Muscle of leg (tissue), 11 donors: ENCODE measurements around the gene SFXN2. TPM values are rescaled to one million over a fixed set of nuclear protein-coding genes. Genes with fewer than 3 reads are reported as not detected.

Source experiments
- DNase-seq: peaks from one replicate; pipeline ENCODE4 v3.0.0; 2013
- H3K27ac ChIP-seq: one replicate; pipeline ENCODE4 v1.5.1; 2013; ENCODE audit warnings: mild to moderate bottlenecking, low read length, control low read depth
- H3K27me3 ChIP-seq: one replicate; pipeline ENCODE4 v1.6.1; 2013; ENCODE audit warnings: low read length; ENCODE audit not compliant: control insufficient read depth, insufficient read depth
- H3K36me3 ChIP-seq: one replicate; pipeline ENCODE4 v1.6.1; 2013; ENCODE audit warnings: low read length; ENCODE audit not compliant: control insufficient read depth, insufficient read depth
- H3K4me1 ChIP-seq: one replicate; pipeline ENCODE4 v1.6.1; 2013; ENCODE audit warnings: low read length; ENCODE audit not compliant: control insufficient read depth, insufficient read depth
- H3K4me3 ChIP-seq: one replicate; pipeline ENCODE4 v1.5.1; 2013; ENCODE audit warnings: low read length, control low read depth
- H3K9me3 ChIP-seq: replicated peaks from 2 replicates; pipeline ENCODE4 v1.6.1; 2013; ENCODE audit warnings: low read depth, low read length; ENCODE audit not compliant: control insufficient read depth
- WGBS: methylation state at CpG from one replicate; pipeline ENCODE4 v1.1.5; 2013; ENCODE audit warnings: missing lambda C conversion rate; ENCODE audit not compliant: insufficient coverage; 5-methylcytosine and 5-hydroxymethylcytosine counted together
- polyA plus RNA-seq, 8 donors: library from polyadenylated mRNA; unstranded; fragments of 120-200 nt; gene quantifications; one replicate each; pipeline versions ENCODE4 v1.2.1 to v1.2.3, GENCODE V29; 2013; ENCODE audit warnings: inconsistent platforms in 1 of 8, low replicate concordance in 1 of 8; ENCODE audit not compliant: insufficient read length in 8 of 8, insufficient read depth in 1 of 8
- total RNA-seq: library from RNA; stranded (reverse); fragments of 120-200 nt; gene quantifications from one replicate; pipeline ENCODE4 v1.2.4, GENCODE V29; 2013

The SFXN2 gene
- total and polyA plus RNA-seq, 9 donors = 4.2 to 7.4 (median 6.4) TPM

DNA sequence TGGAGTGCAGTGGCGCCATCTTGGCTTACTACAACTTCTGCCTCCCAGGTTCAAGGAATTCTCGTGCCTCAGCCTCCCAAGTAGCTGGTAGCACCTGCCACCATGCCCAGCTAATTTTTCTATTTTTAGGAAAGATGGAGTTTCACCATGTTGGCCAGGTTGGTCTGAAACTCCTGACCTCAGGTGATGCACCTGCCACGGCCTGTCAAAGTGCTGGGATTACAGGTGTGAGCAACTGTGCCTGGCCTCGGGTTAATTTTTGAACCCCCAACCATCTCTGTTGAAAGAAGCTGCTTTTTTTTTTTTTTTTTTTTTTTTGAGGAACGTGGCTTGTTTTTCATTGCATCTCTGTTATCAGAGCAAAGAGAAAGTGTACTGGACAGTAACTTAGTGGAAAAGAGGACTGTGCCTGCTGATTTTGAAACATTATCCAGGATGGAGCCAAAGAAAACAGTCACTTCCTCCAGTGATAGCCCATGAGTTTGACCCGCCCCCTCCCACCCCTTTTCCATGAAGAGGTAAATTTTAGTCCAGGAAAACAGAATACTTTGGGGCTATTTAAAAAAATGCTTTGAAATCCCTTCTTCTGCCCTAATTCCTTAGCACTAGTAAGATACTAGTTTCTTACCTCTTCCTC, 67.6 kb downstream of the SFXN2 start:
- DNase-seq = peak; percentile 74
- Histone ChIP-seq H3K4me1 (peaks cover 71% of the 10 kb centered on the region), H3K36me3 (peaks cover 13% of the 10 kb centered on the region), H3K27ac (peak overlapping the region; percentile 91), H3K27me3 (no peaks in the 10 kb centered on the region), H3K9me3 (no peaks in the 10 kb centered on the region), H3K4me3 (no peak overlapping the region)
- 100% methylated on average over 1 of the region's 6 CpGs for WGBS

DNA sequence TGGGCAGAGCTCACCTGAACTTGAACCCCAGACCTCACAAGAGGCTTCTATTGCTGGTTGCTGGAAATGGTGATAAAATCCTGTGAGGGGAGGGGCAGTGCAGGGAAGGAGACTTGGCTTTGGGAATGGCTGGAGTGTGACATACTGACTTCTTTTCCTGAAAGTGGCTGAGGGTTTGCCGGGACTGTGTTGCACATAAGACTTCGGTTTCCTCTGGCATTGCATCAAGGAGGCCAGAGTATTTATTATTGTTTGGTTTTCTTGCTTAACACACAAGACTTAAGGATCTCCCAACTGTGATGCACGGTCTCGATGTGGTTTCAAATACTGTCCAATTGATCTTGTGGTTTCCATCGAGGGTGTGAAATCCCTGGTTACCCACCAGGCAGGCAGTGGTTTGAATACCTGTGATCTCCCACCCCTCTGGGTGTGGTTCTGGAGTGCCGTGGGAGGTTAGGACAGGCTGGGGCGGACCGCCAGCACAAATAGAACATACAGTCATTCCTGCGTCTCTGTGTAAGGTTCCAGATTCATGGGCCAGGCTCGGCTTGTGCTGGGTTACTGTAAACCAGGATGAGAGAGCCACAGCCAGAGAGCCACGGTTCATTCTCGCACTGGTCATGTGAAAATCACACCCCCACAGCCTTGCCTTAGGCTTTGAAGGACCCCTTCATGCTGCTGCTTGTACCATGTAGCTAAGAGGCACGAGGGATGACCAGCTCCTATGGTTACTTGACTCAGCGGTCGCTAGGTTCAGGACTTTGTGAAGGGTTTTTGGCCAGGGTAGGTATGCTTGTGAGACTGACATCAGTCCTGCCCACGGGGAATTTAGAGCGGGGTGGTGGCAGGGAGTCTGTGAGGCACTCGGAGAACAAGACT, 68.5 kb downstream of the SFXN2 start:
- no peak overlapping the region for H3K4me3 ChIP-seq

DNA sequence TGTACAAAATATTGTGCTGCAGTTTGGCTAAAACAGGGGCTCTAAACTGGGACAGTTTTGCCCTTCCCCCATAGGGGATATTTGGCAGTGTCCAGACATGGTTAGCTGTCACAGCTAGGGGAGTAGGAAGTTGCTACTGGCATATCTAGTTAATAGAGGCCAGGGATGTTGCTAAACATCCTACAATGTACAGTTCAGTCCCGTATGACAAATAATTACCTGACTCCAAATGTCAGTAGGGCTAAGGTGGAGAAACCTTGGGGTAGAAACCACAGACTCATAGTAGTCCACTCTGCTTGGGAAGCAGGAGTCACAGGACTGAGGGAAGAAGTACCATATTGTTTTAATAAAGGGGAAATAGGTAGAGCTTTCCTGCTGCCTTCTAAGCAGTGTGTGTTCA, 69.1 kb downstream of the SFXN2 start:
- WGBS = no CpG with 5 or more reads among the region's 1 CpG
- Histone ChIP-seq H3K4me3 (no peak overlapping the region), H3K4me1 (peaks cover 56% of the 10 kb centered on the region), H3K27ac (peak overlapping the region; percentile 91), H3K9me3 (no peaks in the 10 kb centered on the region), H3K27me3 (no peaks in the 10 kb centered on the region), H3K36me3 (peaks cover 13% of the 10 kb centered on the region)
- no peak for DNase-seq

More for the DNA sequence above, 68.5 kb downstream of the SFXN2 start:
- Histone ChIP-seq H3K36me3 (peaks cover 13% of the 10 kb centered on the region), H3K4me1 (peaks cover 62% of the 10 kb centered on the region), H3K9me3 (no peaks in the 10 kb centered on the region), H3K27ac (peak overlapping the region; percentile 91), H3K27me3 (no peaks in the 10 kb centered on the region)
- DNase-seq = peak; percentile 76
- WGBS = 52% methylated on average over 8 of the region's 18 CpGs

DNA sequence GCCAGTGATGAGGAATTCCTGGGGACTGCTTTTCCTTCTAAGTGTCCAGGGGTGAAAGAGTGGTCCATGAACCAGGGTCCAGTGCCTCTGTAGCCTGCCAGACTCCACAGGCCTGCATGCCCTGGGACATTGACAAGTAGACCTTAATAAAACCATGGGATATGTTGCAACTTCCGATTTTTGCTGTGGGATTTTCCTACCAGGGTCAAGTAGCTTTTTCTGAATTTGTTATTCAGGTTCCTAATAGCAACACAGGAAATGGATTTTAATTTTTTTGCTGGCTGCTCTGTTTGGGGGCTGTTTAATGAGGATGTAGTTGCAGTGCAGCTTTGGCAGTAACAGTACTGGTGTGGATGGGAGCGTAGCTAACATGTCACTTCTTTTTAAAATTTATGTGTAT, 71.4 kb downstream of the SFXN2 start:
- H3K27ac ChIP-seq = peak overlapping the region; percentile 91
- no peaks in the 10 kb centered on the region for H3K27me3 ChIP-seq
- H3K9me3 ChIP-seq = no peaks in the 10 kb centered on the region
- DNase-seq = peak; percentile 89
- WGBS = no CpG with 5 or more reads among the region's 2 CpGs
- H3K36me3 ChIP-seq = peaks cover 8% of the 10 kb centered on the region
- peaks cover 41% of the 10 kb centered on the region for H3K4me1 ChIP-seq
- no peak overlapping the region for H3K4me3 ChIP-seq

GRCh38 chr10:102791754-102792395, 77.4 kb downstream of the SFXN2 start:
- H3K27me3 ChIP-seq = no peaks in the 10 kb centered on the region
- H3K36me3 ChIP-seq = peaks cover 15% of the 10 kb centered on the region
- peak; percentile 86 for DNase-seq
- H3K27ac ChIP-seq = peak overlapping the region; percentile 72
- H3K4me1 ChIP-seq = peaks cover 38% of the 10 kb centered on the region
- H3K4me3 ChIP-seq = no peak overlapping the region
- no peaks in the 10 kb centered on the region for H3K9me3 ChIP-seq
- 49% methylated on average over 2 of the region's 8 CpGs for WGBS

Other genes starting within 250 kb of the SFXN2 start
- 64.4 TPM for gene ACTR1A, start 211.9 kb upstream of the SFXN2 start, total RNA-seq
- 10 to 100 TPM; 72.5 to 85.5 (median 80.2) TPM for gene ACTR1A, start 211.9 kb upstream of the SFXN2 start, polyA plus RNA-seq
- 5.1 TPM for gene SUFU, start 210.7 kb upstream of the SFXN2 start, total RNA-seq
- 10 to 100 TPM; 10.6 to 21.5 (median 17.4) TPM for gene SUFU, start 210.7 kb upstream of the SFXN2 start, polyA plus RNA-seq
- gene TRIM8, start 70.2 kb upstream of the SFXN2 start, total RNA-seq = 35.2 TPM
- gene TRIM8, start 70.2 kb upstream of the SFXN2 start, polyA plus RNA-seq = 10 to 100 TPM; 71.1 to 96.6 (median 80.3) TPM
- gene ARL3, start 239 bp upstream of the SFXN2 start, total RNA-seq = 7.6 TPM
- 10 to 100 TPM; 12.3 to 15.8 (median 14.0) TPM for gene ARL3, start 239 bp upstream of the SFXN2 start, polyA plus RNA-seq
- 30.7 TPM for gene WBP1L, start 29.3 kb downstream of the SFXN2 start, total RNA-seq
- gene WBP1L, start 29.3 kb downstream of the SFXN2 start, polyA plus RNA-seq = 10 to 100 TPM; 35.9 to 57.3 (median 48.9) TPM
- gene CYP17A1, start 122.8 kb downstream of the SFXN2 start, total RNA-seq = 0.66 TPM
- gene CYP17A1, start 122.8 kb downstream of the SFXN2 start, polyA plus RNA-seq = 1 to 10 TPM in 4 of 8 donors, under 1 TPM in 3, not detected in 1; 0.17 to 2.0 (median 1.3) TPM
- 27.5 TPM for gene BORCS7, start 139.6 kb downstream of the SFXN2 start, total RNA-seq
- 10 to 100 TPM; 23.2 to 34.2 (median 27.8) TPM for gene BORCS7, start 139.6 kb downstream of the SFXN2 start, polyA plus RNA-seq
- gene AS3MT, start 154.8 kb downstream of the SFXN2 start, total RNA-seq = 11.9 TPM
- 10 to 100 TPM in 6 of 8 donors, 1 to 10 TPM in 2; 8.3 to 15.3 (median 11.6) TPM for gene AS3MT, start 154.8 kb downstream of the SFXN2 start, polyA plus RNA-seq
- 2.5 TPM for gene CNNM2, start 203.7 kb downstream of the SFXN2 start, total RNA-seq
- 1 to 10 TPM; 2.0 to 4.2 (median 3.5) TPM for gene CNNM2, start 203.7 kb downstream of the SFXN2 start, polyA plus RNA-seq